Brain microvascular endothelial cell (primary cell): ENCODE data around the gene CHIA.
A peak's percentile ranks its signal among the peaks of the same experiment; 100 is the strongest.

Experiments
- DNase-seq: peaks from one replicate; pipeline ENCODE4 v3.0.0-alpha.2; 2020
- H3K27ac ChIP-seq: fragments of 250-450 bp; sonication (Bioruptor Pico); 2 replicates; pipeline ENCODE4 v1.5.1; 2020; ENCODE audit warnings: mild to moderate bottlenecking, moderate library complexity
- H3K27me3 ChIP-seq: fragments of 250-450 bp; sonication (Bioruptor Pico); replicated peaks from 2 replicates; pipeline ENCODE4 v1.5.1; 2020; ENCODE audit warnings: mild to moderate bottlenecking
- H3K36me3 ChIP-seq: fragments of 250-450 bp; sonication (Bioruptor Pico); replicated peaks from 2 replicates; pipeline ENCODE4 v1.5.1; 2020; ENCODE audit warnings: mild to moderate bottlenecking
- H3K4me3 ChIP-seq: 2 replicates; pipeline ENCODE4 v1.5.1; 2011; ENCODE audit warnings: low read depth, mild to moderate bottlenecking, control low read depth, low read length, moderate library complexity
- in situ Hi-C: cut with HindIII; loops from 2 replicates; pipeline ENCODE4 v1.10.0; 2017; ENCODE audit warnings: low sequenced_read_pairs, low pct_ligation_motif_present
- TF ChIP-seq, protein P1 (sequence below): IDR thresholded peaks from 2 replicates; pipeline ENCODE4 v1.5.1; 2011; ENCODE audit warnings: low read depth, mild to moderate bottlenecking, moderate library complexity, low read length, control low read depth, inconsistent platforms; ENCODE audit errors: missing control alignments

CHIA gene

DNA sequence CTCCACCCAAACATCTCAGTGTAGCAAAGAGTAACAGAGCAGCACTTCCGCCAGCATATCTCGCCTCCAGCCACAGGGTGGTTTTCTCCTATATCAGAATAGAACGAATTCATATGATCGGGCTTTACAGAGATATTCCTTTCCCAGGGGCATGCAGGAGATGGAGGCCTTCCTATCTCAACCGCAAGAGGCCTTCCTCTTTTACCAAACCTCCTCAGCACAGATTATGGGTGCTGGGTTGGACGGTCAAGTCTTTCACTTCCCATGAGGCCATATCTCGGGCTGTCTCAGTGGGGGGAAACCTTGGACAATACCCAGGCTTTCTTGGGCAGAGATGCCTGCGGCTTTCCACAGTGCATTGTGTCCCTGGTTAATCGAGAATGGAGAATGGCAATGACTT lies 71.1 kb downstream of the CHIA start:
- no peak overlapping the region for H3K4me3 ChIP-seq
- in situ Hi-C loops, result no loop called here
- no peaks in the 10 kb centered on the region for H3K36me3 ChIP-seq
- H3K27me3 ChIP-seq, result no peaks in the 10 kb centered on the region
- DNase-seq, result no peak
- TF ChIP-seq, protein P1, sequence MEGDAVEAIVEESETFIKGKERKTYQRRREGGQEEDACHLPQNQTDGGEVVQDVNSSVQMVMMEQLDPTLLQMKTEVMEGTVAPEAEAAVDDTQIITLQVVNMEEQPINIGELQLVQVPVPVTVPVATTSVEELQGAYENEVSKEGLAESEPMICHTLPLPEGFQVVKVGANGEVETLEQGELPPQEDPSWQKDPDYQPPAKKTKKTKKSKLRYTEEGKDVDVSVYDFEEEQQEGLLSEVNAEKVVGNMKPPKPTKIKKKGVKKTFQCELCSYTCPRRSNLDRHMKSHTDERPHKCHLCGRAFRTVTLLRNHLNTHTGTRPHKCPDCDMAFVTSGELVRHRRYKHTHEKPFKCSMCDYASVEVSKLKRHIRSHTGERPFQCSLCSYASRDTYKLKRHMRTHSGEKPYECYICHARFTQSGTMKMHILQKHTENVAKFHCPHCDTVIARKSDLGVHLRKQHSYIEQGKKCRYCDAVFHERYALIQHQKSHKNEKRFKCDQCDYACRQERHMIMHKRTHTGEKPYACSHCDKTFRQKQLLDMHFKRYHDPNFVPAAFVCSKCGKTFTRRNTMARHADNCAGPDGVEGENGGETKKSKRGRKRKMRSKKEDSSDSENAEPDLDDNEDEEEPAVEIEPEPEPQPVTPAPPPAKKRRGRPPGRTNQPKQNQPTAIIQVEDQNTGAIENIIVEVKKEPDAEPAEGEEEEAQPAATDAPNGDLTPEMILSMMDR, result no peak
- no peak overlapping the region for H3K27ac ChIP-seq

DNA sequence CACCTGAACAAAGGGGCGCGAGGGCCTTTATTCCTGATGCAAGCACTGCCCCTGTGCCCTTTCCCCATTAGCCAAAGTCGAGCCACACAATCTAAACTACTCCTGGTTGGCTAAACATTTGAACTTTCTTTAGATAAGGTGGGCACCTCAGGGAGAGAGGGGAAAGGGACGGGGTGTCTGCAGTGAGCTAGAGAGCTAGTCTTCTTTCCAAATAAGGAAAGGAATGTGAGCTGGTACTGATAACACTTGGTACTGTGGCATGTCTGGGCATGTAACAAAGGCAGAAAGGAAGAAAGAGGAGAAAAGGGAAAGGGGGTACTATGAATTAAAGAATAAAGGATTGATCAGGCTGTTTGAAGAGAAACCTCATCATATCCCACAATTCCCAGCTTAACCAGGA lies 74.0 kb downstream of the CHIA start:
- DNase-seq, result no peak
- H3K36me3 ChIP-seq, result no peaks in the 10 kb centered on the region
- in situ Hi-C loops, result no loop called here
- no peak overlapping the region for H3K4me3 ChIP-seq
- TF ChIP-seq, protein P1, result no peak
- H3K27ac ChIP-seq, result no peak overlapping the region
- H3K27me3 ChIP-seq, result no peaks in the 10 kb centered on the region

DNA sequence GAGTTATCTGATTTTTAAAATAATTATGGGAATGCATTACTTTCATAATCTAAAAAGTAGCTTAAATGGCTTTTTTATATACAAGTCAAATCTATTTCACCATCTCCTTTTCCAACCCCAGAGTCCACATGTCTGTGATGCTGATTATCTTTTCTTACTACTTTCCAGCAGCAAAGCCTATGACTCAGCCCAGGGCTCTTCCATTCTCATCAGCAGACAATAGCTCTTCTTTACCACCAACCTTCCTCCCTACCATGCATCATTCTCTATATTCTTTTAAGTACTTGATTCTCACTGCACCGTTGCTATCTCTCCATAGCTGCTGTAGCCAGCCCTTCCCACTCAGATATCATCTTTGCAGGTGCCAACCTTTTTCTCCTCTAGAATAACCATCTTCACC lies 75.6 kb downstream of the CHIA start:
- no peak overlapping the region for H3K27ac ChIP-seq
- no peak overlapping the region for H3K4me3 ChIP-seq
- TF ChIP-seq, protein P1, result no peak
- H3K36me3 ChIP-seq, result no peaks in the 10 kb centered on the region
- no peaks in the 10 kb centered on the region for H3K27me3 ChIP-seq
- DNase-seq, result peak; percentile 5
- in situ Hi-C loops, result no loop called here

DNA sequence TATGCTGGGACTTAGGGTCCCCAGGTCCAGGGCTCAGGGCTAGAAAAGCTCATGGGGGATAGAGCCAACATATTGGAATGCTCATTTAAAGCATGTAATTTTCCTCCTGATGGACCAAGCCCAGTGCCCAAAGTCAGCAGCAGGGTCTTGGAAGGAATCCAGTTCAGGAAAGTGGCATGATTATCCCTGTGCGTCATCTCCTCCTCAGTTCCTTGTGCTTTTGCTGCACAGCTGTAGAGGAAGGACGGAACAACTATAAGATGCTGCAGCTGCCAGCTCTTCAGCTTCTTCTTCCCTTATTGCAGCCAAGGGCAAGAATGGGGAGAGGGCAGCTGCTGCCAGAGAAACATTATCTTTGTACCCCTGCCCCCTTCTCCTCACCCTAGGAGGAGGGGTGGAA lies 78.5 kb downstream of the CHIA start:
- DNase-seq, result no peak
- H3K27me3 ChIP-seq, result no peaks in the 10 kb centered on the region
- TF ChIP-seq, protein P1, result no peak
- H3K36me3 ChIP-seq, result no peaks in the 10 kb centered on the region
- H3K27ac ChIP-seq, result no peak overlapping the region
- no peak overlapping the region for H3K4me3 ChIP-seq
- in situ Hi-C loops, result no loop called here

DNA sequence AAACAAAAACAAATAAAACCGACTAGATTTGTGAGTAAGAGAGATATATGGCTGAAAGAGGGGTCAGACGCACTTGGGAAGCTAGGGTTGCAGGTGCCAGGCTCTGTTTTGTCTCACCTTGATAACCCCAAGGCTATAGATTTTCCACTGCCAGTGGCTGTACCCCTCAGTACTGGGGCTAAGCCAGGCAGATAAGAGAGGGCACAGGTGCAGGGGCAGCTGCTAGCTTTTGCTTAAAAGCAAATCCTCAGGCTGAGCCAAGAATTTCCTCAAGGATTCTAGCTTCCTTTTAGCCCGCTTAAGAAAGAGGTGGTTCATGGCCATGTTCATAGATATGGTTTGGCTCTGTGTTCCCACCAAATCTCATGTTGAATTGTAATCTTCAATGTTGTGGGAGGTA lies 79.0 kb downstream of the CHIA start:
- no peak overlapping the region for H3K27ac ChIP-seq
- no peaks in the 10 kb centered on the region for H3K36me3 ChIP-seq
- no peak overlapping the region for H3K4me3 ChIP-seq
- DNase-seq, result no peak
- no peaks in the 10 kb centered on the region for H3K27me3 ChIP-seq
- in situ Hi-C loops, result no loop called here
- TF ChIP-seq, protein P1, result no peak
